GM19239 (cell line): ENCODE measurements around the gene CSAG3.
A peak's percentile ranks its signal among the peaks of the same experiment; 100 is the strongest.
"Not testable (repeated sequence)": the region's sequence is repeated elsewhere in the genome, so short reads cannot be mapped to it uniquely, and the experiment has no call there.

Source experiments
- DNase-seq: peaks from one replicate; pipeline ENCODE4 v3.0.0; 2011; ENCODE audit warnings: low spot score; ENCODE audit not compliant: insufficient read length
- FAIRE-seq: peaks from 2 replicates; lab custom pipeline; 2011; peaks lifted over from hg19 to GRCh38; lab: Jason Lieb, UNC

CSAG3 gene

GRCh38 chrX:152758918-152759317 is at the start of gene CSAG3:
Gene CSAG3 (plus strand): TSS chrX:152759218.
- DNase-seq, FAIRE-seq: not testable (repeated sequence)

GRCh38 chrX:152713195-152713594 is 45.8 kb upstream of the CSAG3 start:
- FAIRE-seq = peak; percentile 95
- not testable (repeated sequence) for DNase-seq

- FAIRE-seq, DNase-seq: not testable (repeated sequence)
These were observed 44.9 kb upstream of the CSAG3 start, which contains the start of gene MAGEA2B for GRCh38 chrX:152713815-152714787. Gene MAGEA2B (plus strand): TSS chrX:152714628. CDS start chrX:152717107, 2,479 bp downstream.

- DNase-seq (no peak), FAIRE-seq (no peak)
These were observed 33.6 kb upstream of the CSAG3 start for GRCh38 chrX:152725409-152725808.

GRCh38 chrX:152733261-152733975 is 25.6 kb upstream of the CSAG3 start, which contains the start of the genes CSAG1 and MAGEA12:
Gene CSAG1 (minus strand): TSS chrX:152733721. CDS start chrX:152732460, 1,261 bp downstream.
Gene MAGEA12 (plus strand): TSS chrX:152733757. CDS start chrX:152736162, 2,405 bp downstream.
- no peak for DNase-seq
- no peak for FAIRE-seq

- not testable (repeated sequence) for DNase-seq, FAIRE-seq
These were observed 24.7 kb upstream of the CSAG3 start for GRCh38 chrX:152734143-152734858.

- DNase-seq = no peak
- FAIRE-seq = no peak
These were observed 23.9 kb upstream of the CSAG3 start for GRCh38 chrX:152735101-152735500.

- no peak for DNase-seq
- FAIRE-seq = no peak
These were observed 23.0 kb upstream of the CSAG3 start for GRCh38 chrX:152735860-152736511.

GRCh38 chrX:152736528-152736927 is 22.5 kb upstream of the CSAG3 start:
- DNase-seq, FAIRE-seq: not testable (repeated sequence)

GRCh38 chrX:152738560-152738959 is 20.5 kb upstream of the CSAG3 start:
- DNase-seq (no peak), FAIRE-seq (no peak)

- not testable (repeated sequence) for DNase-seq, FAIRE-seq
These were observed 5.0 kb upstream of the CSAG3 start, which contains the start of gene MAGEA2 for GRCh38 chrX:152753686-152754650. Gene MAGEA2 (minus strand): TSS chrX:152753842. CDS start chrX:152751363, 2,479 bp downstream.

- not testable (repeated sequence) for DNase-seq
- peak; percentile 63 for FAIRE-seq
These were observed 4.1 kb upstream of the CSAG3 start for GRCh38 chrX:152754871-152755270.

- FAIRE-seq, DNase-seq: not testable (repeated sequence)
These were observed 526 bp downstream of the CSAG3 start for GRCh38 chrX:152759544-152759943.

GRCh38 chrX:152761582-152761981 is 2.6 kb downstream of the CSAG3 start:
- DNase-seq, FAIRE-seq: not testable (repeated sequence)

GRCh38 chrX:152766562-152766961 is 7.5 kb downstream of the CSAG3 start:
- DNase-seq, FAIRE-seq: not testable (repeated sequence)

GRCh38 chrX:152769549-152770289 is 10.7 kb downstream of the CSAG3 start, which contains the start of gene MAGEA6:
Gene MAGEA6 (minus strand): TSS chrX:152769689. CDS start chrX:152767650, 2,039 bp downstream.
- not testable (repeated sequence) for DNase-seq, FAIRE-seq

GRCh38 chrX:152787062-152787461 is 28.0 kb downstream of the CSAG3 start:
- not testable (repeated sequence) for DNase-seq
- peak; percentile 98 for FAIRE-seq
